ENCODE measurements around the gene PPEF2. TPM values are rescaled to one million over a fixed set of nuclear protein-coding genes. Genes with fewer than 3 reads are reported as not detected.

PPEF2 gene
- total and polyA plus RNA-seq, 10 of the 15 experiments (the other 5 are each of a cell fraction or from before 2014, with no cell fraction given) = not detected

DNA sequence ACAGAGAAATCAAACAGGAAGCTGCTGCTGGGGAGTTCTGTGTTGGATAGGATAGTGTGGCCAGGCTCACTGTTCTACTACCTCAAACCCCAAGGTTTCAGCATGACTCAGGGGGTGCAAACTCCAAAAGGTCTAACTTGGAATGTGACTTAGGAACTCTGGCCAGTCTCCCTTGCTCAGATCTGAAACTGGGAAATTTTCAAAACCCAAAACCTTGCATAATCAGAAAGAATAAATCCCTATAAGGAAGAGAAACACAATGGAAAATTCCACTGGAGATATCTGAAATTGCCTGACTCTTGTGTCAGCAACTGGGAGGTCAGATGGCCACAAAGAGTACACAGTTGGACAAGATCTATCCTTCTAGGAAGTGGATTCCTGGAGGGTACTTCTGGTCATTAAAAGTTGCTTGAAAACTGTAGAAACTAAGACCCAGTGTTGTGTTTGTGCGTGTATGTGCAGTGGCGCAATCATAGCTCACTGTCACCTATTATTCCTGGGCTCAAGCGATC, 58.0 kb downstream of the PPEF2 start:
- no peak for DNase-seq (ENCODE audit: low read depth, low spot score)
- no TSS peak for BruUV-seq (replicated peaks)
- no peak for FAIRE-seq
- Histone ChIP-seq H3K36me3 (ENCODE audit: control insufficient read depth in 2 of 2, insufficient read depth in 2 of 2, low read length in 1 of 2) (no peaks in the 10 kb centered on the region), H4K20me1 (ENCODE audit: control insufficient read depth, insufficient read depth) (no peaks in the 10 kb centered on the region), H3K4me2 (ENCODE audit: control insufficient read depth, insufficient read depth) (no peak overlapping the region), H3K27me3 (replicated peaks in 1 of 2; ENCODE audit: control insufficient read depth in 2 of 2, insufficient read depth in 2 of 2, low read length in 1 of 2) (no peaks in the 10 kb centered on the region), H3K4me1 (ENCODE audit: control insufficient read depth, insufficient read depth, low read length) (no peaks in the 10 kb centered on the region), H3K4me3 (no peak overlapping the region), H3K27ac (ENCODE audit: control insufficient read depth, insufficient read depth) (no peak overlapping the region), H3K9me3 (replicated peaks; ENCODE audit: control insufficient read depth, insufficient read depth, low read length) (no peaks in the 10 kb centered on the region), H3K9ac (ENCODE audit: control insufficient read depth, insufficient read depth, low read length) (no peak overlapping the region), H3K79me2 (ENCODE audit: control insufficient read depth, insufficient read depth, low read length) (no peaks in the 10 kb centered on the region), H2AFZ (ENCODE audit: control insufficient read depth, low read depth, low read length) (no peak overlapping the region)
- in situ Hi-C loops (cut with MboI) (no loop called here), intact Hi-C loops (cut with micrococcal nuclease; ENCODE audit: unreplicated experiment) (no loop called here)
- WGBS (ENCODE audit: insufficient coverage, insufficient replicate concordance, low lambda C conversion rate, missing lambda C conversion rate) = 98% methylated on average over 3 of the region's 3 CpGs
- no peak for ATAC-seq
- CTCF ChIA-PET = no interaction called here
- SMC1A ChIA-PET (ENCODE audit: uncharacterized antibody, unreplicated experiment) = no interaction called here
- RAD21 ChIA-PET (ENCODE audit: unreplicated experiment) = no interaction called here
- TF ChIP-seq CHD2 (IDR thresholded peaks at IDR 0.05; ENCODE audit: borderline replicate concordance, low read depth, low read length) = no peak
- POLR2A ChIA-PET = no interaction called here

DNA sequence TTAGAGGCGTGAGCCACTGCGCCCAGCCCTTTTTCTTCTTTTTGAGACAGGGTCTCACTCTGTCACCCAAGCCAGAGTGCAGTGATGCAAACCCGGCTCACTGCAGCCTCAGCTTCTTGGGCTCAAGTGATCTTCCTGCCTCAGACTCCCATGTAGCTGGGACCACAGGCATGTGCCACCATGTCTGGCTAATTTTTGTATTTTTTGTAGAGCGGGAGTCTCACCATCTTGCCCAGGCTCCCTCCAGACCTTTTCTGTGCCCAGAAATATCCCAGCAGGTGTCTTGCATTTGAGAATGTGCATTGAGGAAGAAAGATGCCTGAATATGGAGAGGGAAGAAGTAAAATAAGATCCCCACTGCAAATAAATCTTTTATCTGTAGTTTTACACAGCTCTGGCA, 58.7 kb downstream of the PPEF2 start:
- intact Hi-C loops (cut with micrococcal nuclease; ENCODE audit: unreplicated experiment) = no loop called here
- H3K4me2 ChIP-seq (ENCODE audit: control insufficient read depth, insufficient read depth) = no peak overlapping the region

More for the DNA sequence above, 58.7 kb downstream of the PPEF2 start:
- Histone ChIP-seq H4K20me1 (ENCODE audit: control insufficient read depth, insufficient read depth) (no peaks in the 10 kb centered on the region), H3K79me2 (ENCODE audit: control insufficient read depth, insufficient read depth, low read length) (no peaks in the 10 kb centered on the region), H3K4me3 (no peak overlapping the region), H3K27ac (ENCODE audit: control insufficient read depth, insufficient read depth) (no peak overlapping the region), H2AFZ (ENCODE audit: control insufficient read depth, low read depth, low read length) (no peak overlapping the region), H3K27me3 (replicated peaks in 1 of 2; ENCODE audit: control insufficient read depth in 2 of 2, insufficient read depth in 2 of 2, low read length in 1 of 2) (no peaks in the 10 kb centered on the region), H3K4me1 (ENCODE audit: control insufficient read depth, insufficient read depth, low read length) (no peaks in the 10 kb centered on the region), H3K9ac (ENCODE audit: control insufficient read depth, insufficient read depth, low read length) (no peak overlapping the region), H3K9me3 (replicated peaks; ENCODE audit: control insufficient read depth, insufficient read depth, low read length) (no peaks in the 10 kb centered on the region), H3K36me3 (ENCODE audit: control insufficient read depth in 2 of 2, insufficient read depth in 2 of 2, low read length in 1 of 2) (no peaks in the 10 kb centered on the region)
- SMC1A ChIA-PET (ENCODE audit: uncharacterized antibody, unreplicated experiment) = no interaction called here
- CTCF ChIA-PET = no interaction called here
- BruUV-seq (replicated peaks) = no TSS peak
- FAIRE-seq = no peak
- DNase-seq (ENCODE audit: low read depth, low spot score) = no peak
- POLR2A ChIA-PET = no interaction called here
- no peak for ATAC-seq
- TF ChIP-seq HDGF (IDR thresholded peaks at IDR 0.05) = no peak
- RAD21 ChIA-PET (ENCODE audit: unreplicated experiment) = interaction anchor here (0.8 kb wide), 1 partner anchor 269 kb away, joined by 3 read pairs; no protein-coding TSS in a partner anchor
- 81% methylated on average over 4 of the region's 4 CpGs for WGBS (ENCODE audit: insufficient coverage, insufficient replicate concordance, low lambda C conversion rate, missing lambda C conversion rate)
- in situ Hi-C loops (cut with MboI) = no loop called here

Data from GM12878 (cell line).